Body of pancreas (tissue), 4 donors: ENCODE measurements around the gene NF1. TPM values are rescaled to one million over a fixed set of nuclear protein-coding genes. Genes with fewer than 3 reads are reported as not detected.
"Not testable (repeated sequence)": the region's sequence is repeated elsewhere in the genome, so short reads cannot be mapped to it uniquely, and the experiment has no call there.

ENCODE experiments used
- ATAC-seq: fragments of 150-250 bp; one replicate; pipeline ENCODE4 v1.9.1; 2016
- DNase-seq, 4 donors: peaks; one replicate each; pipeline ENCODE4 v3.0.0-alpha.2; 2019
- H3K27ac ChIP-seq, 4 donors: fragments of 200-600 bp; sonication (generic); 1 replicate in 3 of 4; 2 replicates in 1 of 4; pipeline versions ENCODE4 v1.5.1 to v1.6.1; 2016 to 2019; ENCODE audit warnings: mild to moderate bottlenecking in 1 of 4, mixed read lengths in 1 of 4, moderate library complexity in 1 of 4
- H3K27me3 ChIP-seq, 2 donors: fragments of 200-600 bp; sonication (generic); one replicate each; pipeline ENCODE4 v1.6.0; 2016; ENCODE audit warnings: mild to moderate bottlenecking in 1 of 2
- H3K36me3 ChIP-seq, 2 donors: fragments of 200-600 bp; sonication (generic); replicated peaks in 1 of 2; 2 replicates each; pipeline ENCODE4 v1.5.1; 2016; ENCODE audit warnings: low read depth in 2 of 2; ENCODE audit not compliant: insufficient read depth in 1 of 2
- H3K4me1 ChIP-seq: fragments of 200-600 bp; sonication (generic); one replicate; pipeline ENCODE4 v1.6.0; 2016
- H3K4me3 ChIP-seq, 2 donors: fragments of 200-600 bp; sonication (generic); 1 replicate in 1 of 2; 2 replicates in 1 of 2; pipeline ENCODE4 v1.5.1; 2016 to 2019
- H3K9me3 ChIP-seq, 3 donors: fragments of 200-600 bp; sonication (generic); 1 replicate in 2 of 3; 2 replicates in 1 of 3; pipeline ENCODE4 v1.5.1; 2016
- CTCF ChIP-seq, 7 experiments: fragments of 450-650 bp in 4 of 7; fragments of 200-600 bp in 3 of 7; sonication (generic) in 3 of 7; IDR thresholded peaks; one replicate each; pipeline ENCODE4 v1.5.1; 2016 to 2019; ENCODE audit warnings: antibody characterized with exemption in 7 of 7
- POLR2A ChIP-seq, 3 donors: fragments of 450-650 bp; IDR thresholded peaks; one replicate each; pipeline ENCODE4 v1.6.1; 2016; ENCODE audit warnings: antibody characterized with exemption in 3 of 3, mild to moderate bottlenecking in 2 of 3
- WGBS, 2 donors: methylation state at CpG; one replicate each; pipeline ENCODE4 v1.1.5; 2017; 5-methylcytosine and 5-hydroxymethylcytosine counted together
- intact Hi-C: fragments of 100-400 bp; cut with DNase I; formaldehyde crosslinking; loops from one replicate; pipeline ENCODE4 v1.15.1; 2023
- total RNA-seq, 2 donors: library from RNA; depleted of rRNA; stranded (reverse); fragments of >200 nt; gene quantifications; one replicate each; pipeline ENCODE4 v1.1.0, GENCODE V29; 2016

NF1 gene
- total RNA-seq, 2 donors from 2014 or later, result 54.7 to 57.1 TPM

- TF ChIP-seq CTCF (IDR thresholded peaks at IDR 0.05) (no peak), POLR2A (IDR thresholded peaks at IDR 0.05) (no peak)
- H3K4me3 ChIP-seq, result no peak overlapping the region
- ATAC-seq (no peak), DNase-seq (no peak)
- no peaks in the 10 kb centered on the region for H3K9me3 ChIP-seq
- intact Hi-C loops, result no loop called here
- H3K27me3 ChIP-seq, result no peaks in the 10 kb centered on the region
- H3K27ac ChIP-seq, result no peak overlapping the region
- 86 to 87% methylated on average over 8 of the region's 8 CpGs for WGBS, 2 donors
- H3K4me1 ChIP-seq, result peaks cover 9% of the 10 kb centered on the region
- no peaks in the 10 kb centered on the region for H3K36me3 ChIP-seq
Measured at GRCh38 chr17:31100840-31101459, 6.2 kb downstream of the NF1 start.

GRCh38 chr17:31101943-31102342, 7.2 kb downstream of the NF1 start:
- Histone ChIP-seq H3K9me3 (no peaks in the 10 kb centered on the region), H3K27me3 (no peaks in the 10 kb centered on the region), H3K36me3 (no peaks in the 10 kb centered on the region), H3K27ac (no peak overlapping the region), H3K4me3 (no peak overlapping the region), H3K4me1 (no peaks in the 10 kb centered on the region)
- DNase-seq (no peak), ATAC-seq (no peak)
- intact Hi-C loops, result no loop called here
- TF ChIP-seq CTCF (IDR thresholded peaks at IDR 0.05) (no peak), POLR2A (IDR thresholded peaks at IDR 0.05) (no peak)

GRCh38 chr17:31105991-31106390, 11.2 kb downstream of the NF1 start:
- TF ChIP-seq POLR2A (IDR thresholded peaks at IDR 0.05) (no peak), CTCF (IDR thresholded peaks at IDR 0.05) (no peak)
- H3K4me3 ChIP-seq, result no peak overlapping the region
- no peaks in the 10 kb centered on the region for H3K36me3 ChIP-seq
- intact Hi-C loops, result no loop called here
- DNase-seq (no peak), ATAC-seq (no peak)
- H3K9me3 ChIP-seq, result no peaks in the 10 kb centered on the region
- 90 to 96% methylated on average over 1 of the region's 1 CpG for WGBS, 2 donors
- no peak overlapping the region for H3K27ac ChIP-seq
- no peaks in the 10 kb centered on the region for H3K27me3 ChIP-seq
- H3K4me1 ChIP-seq, result peaks cover 1% of the 10 kb centered on the region

- Histone ChIP-seq H3K27ac (no peak overlapping the region), H3K4me3 (no peak overlapping the region), H3K4me1 (peaks cover 7% of the 10 kb centered on the region), H3K36me3 (no peaks in the 10 kb centered on the region), H3K27me3 (no peaks in the 10 kb centered on the region), H3K9me3 (no peaks in the 10 kb centered on the region)
- 25 to 26% methylated on average over 2 of the region's 2 CpGs for WGBS, 2 donors
- TF ChIP-seq POLR2A (IDR thresholded peaks at IDR 0.05), result no peak
- no peak for TF ChIP-seq CTCF (IDR thresholded peaks at IDR 0.05)
- DNase-seq (no peak), ATAC-seq (no peak)
- intact Hi-C loops, result no loop called here
Measured at GRCh38 chr17:31111183-31111582, 16.4 kb downstream of the NF1 start.

- no peaks in the 10 kb centered on the region for H3K36me3 ChIP-seq
- no peak overlapping the region for H3K4me3 ChIP-seq
- TF ChIP-seq POLR2A (IDR thresholded peaks at IDR 0.05), result no peak
- peaks cover 7% of the 10 kb centered on the region for H3K4me1 ChIP-seq
- no peak overlapping the region for H3K27ac ChIP-seq
- intact Hi-C loops, result no loop called here
- no peaks in the 10 kb centered on the region for H3K9me3 ChIP-seq
- 93 to 96% methylated on average over 1 of the region's 1 CpG for WGBS, 2 donors
- no peaks in the 10 kb centered on the region for H3K27me3 ChIP-seq
- DNase-seq (no peak), ATAC-seq (no peak)
Measured at GRCh38 chr17:31112001-31112661, 17.4 kb downstream of the NF1 start.

- H3K4me1 ChIP-seq, H3K4me3 ChIP-seq, ATAC-seq, H3K9me3 ChIP-seq, H3K27me3 ChIP-seq, intact Hi-C loops, H3K36me3 ChIP-seq, H3K27ac ChIP-seq: not testable (repeated sequence)
- WGBS, 2 donors, result 82 to 89% methylated on average over 7 of the region's 7 CpGs
- peak in 1 of 4 donors; percentile 26 for DNase-seq
Measured at GRCh38 chr17:31113368-31113767, 18.6 kb downstream of the NF1 start.
